Spleen (tissue), 7 donors: ENCODE data around the gene ATOX1.

Experiments
- POLR2AphosphoS5 ChIP-seq, 3 donors: sonication (generic); formaldehyde crosslinking; IDR thresholded peaks; one replicate each; pipeline ENCODE4 v1.5.1; 2017; ENCODE audit warnings: antibody characterized with exemption in 3 of 3
- TF ChIP-seq, protein P1 (sequence below), 11 experiments: fragments of 200-600 bp in 7 of 11; fragments of 450-650 bp in 4 of 11; sonication (generic) in 4 of 11; IDR thresholded peaks in 8 of 11; conservative IDR thresholded peaks in 3 of 11; 1 replicate in 7 of 11; 2 replicates in 4 of 11; pipeline versions ENCODE4 v1.4.0 to v1.8.0; 2016 to 2021; ENCODE audit warnings: antibody characterized with exemption in 11 of 11, inconsistent platforms in 4 of 11, mild to moderate bottlenecking in 1 of 11
- donor health status: DM: no; HTN: no; CAD: no; lungs with moderate emphysema.
- donor health status: DM: no; HTN: no; CAD: no.
- donor health status: DM: no; HTN: no; CAD: no.

DNA sequence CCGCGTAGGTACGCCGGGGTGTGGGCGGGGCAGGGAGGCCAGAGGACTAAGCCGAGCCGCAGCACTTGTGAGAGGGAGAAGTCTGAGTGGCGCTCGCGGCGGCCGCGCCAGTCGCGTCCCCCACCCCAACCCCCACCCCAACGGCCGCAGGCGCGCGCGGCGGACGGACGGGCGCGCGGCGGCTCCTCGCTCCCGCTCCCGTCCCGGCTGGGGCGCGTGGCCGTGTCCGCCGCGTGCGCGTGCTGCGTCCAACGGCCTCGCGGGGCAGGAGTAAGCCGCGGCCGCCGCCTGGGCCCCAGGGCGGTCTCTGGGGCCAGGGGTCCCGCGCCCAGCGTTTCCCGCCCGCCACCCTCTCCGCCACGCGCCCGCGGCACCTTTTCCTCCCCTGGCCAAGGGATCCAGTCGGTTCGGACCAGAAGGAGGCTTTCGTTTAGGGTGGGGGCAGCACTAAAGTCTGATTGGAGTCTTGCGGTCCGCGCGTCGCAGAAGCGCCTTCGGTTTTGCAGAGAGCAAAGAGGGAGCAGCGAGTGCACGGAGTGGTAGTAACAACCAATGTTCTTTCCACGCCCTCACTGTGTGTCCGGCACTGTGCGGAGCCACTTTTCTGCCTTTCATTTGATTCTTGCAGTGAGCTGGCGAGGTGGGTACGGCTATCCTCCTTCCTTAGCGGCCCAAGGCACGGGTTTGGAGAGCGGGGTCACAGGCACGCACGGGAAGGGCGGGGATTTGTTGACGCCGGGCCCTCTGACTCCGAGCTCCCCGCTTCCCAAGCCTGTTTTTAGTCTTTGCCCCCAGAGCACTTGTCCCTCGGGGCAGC is 13.8 kb upstream of the ATOX1 start:
- TF ChIP-seq, protein P1, sequence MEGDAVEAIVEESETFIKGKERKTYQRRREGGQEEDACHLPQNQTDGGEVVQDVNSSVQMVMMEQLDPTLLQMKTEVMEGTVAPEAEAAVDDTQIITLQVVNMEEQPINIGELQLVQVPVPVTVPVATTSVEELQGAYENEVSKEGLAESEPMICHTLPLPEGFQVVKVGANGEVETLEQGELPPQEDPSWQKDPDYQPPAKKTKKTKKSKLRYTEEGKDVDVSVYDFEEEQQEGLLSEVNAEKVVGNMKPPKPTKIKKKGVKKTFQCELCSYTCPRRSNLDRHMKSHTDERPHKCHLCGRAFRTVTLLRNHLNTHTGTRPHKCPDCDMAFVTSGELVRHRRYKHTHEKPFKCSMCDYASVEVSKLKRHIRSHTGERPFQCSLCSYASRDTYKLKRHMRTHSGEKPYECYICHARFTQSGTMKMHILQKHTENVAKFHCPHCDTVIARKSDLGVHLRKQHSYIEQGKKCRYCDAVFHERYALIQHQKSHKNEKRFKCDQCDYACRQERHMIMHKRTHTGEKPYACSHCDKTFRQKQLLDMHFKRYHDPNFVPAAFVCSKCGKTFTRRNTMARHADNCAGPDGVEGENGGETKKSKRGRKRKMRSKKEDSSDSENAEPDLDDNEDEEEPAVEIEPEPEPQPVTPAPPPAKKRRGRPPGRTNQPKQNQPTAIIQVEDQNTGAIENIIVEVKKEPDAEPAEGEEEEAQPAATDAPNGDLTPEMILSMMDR (IDR thresholded peaks at IDR 0.05 in 8 of 11, conservative IDR thresholded peaks at IDR 0.05 in 3 of 11): no peak
- TF ChIP-seq POLR2AphosphoS5 (IDR thresholded peaks at IDR 0.05): peak; percentile 54 to 72 (median 60)
